ENCODE data around the gene C4orf50.

DNA sequence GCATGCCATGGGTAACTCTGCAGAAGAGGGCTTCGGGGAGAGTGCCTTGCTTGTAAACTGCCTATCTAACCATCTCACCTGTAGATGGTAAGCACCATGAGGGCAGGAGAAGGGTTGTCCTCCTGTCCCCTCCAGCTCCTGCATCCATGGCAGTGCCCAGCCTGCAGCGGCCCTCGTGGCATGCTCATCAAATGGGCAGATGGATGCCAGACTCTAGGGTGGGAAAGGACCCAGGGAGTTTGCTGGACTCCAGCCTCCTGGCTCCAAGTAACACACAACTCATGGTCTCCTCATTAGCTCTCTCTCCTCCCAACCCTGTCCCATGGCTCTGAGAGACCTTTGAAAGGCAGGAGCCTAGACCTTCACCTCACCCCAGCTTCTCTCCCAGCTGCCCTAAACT, 95.7 kb downstream of the C4orf50 start:
- TF ChIP-seq, protein P1, sequence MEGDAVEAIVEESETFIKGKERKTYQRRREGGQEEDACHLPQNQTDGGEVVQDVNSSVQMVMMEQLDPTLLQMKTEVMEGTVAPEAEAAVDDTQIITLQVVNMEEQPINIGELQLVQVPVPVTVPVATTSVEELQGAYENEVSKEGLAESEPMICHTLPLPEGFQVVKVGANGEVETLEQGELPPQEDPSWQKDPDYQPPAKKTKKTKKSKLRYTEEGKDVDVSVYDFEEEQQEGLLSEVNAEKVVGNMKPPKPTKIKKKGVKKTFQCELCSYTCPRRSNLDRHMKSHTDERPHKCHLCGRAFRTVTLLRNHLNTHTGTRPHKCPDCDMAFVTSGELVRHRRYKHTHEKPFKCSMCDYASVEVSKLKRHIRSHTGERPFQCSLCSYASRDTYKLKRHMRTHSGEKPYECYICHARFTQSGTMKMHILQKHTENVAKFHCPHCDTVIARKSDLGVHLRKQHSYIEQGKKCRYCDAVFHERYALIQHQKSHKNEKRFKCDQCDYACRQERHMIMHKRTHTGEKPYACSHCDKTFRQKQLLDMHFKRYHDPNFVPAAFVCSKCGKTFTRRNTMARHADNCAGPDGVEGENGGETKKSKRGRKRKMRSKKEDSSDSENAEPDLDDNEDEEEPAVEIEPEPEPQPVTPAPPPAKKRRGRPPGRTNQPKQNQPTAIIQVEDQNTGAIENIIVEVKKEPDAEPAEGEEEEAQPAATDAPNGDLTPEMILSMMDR (IDR thresholded peaks at IDR 0.05): no peak
- no peak for TF ChIP-seq POLR2A (IDR thresholded peaks at IDR 0.05)

Data from heart left ventricle (tissue), 13 donors.